Amygdala (tissue), 56 donors: ENCODE data around the gene ERC2.
A peak's percentile ranks its signal among the peaks of the same experiment; 100 is the strongest.

Experiments used
- DNase-seq, 56 donors: peaks; one replicate each; lab custom pipeline; 2025; lab: John Stamatoyannopoulos, UW

The ERC2 gene

DNA sequence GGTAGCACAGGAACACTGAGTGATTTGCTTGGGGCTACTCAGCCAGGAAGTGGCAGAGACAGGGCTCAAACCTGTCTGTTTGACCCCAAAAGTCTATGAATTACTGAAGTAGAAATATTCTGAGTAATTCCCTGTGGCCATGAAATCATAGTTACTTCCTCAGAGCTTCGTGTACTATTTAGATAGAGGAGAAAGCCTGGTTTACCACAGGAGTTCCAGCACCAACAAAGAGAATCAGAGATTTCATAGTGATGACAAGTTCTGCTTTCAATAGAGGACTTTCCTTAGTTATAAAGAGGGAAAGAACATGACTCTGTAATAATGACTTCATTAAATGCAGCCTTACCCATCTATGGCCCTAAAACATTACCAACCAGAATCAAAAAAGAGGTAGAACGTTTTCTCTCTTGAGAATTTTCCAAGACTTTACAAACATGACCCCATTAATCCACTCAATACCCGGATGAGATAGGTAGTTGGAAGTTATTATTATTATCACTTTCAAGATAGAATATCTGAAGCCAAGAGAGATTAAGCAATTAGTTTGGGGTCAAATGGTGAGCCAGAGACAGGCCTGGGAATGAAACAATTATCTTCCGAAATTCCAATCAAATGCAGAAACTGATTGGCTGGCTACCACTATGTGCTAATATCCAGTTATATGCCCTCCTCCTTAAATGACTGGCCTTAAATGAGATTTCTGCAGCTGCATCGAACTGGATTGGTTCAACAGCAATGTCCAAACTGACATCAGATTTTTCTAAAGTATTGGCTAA, 967.5 kb downstream of the ERC2 start:
- DNase-seq, result no peak

DNA sequence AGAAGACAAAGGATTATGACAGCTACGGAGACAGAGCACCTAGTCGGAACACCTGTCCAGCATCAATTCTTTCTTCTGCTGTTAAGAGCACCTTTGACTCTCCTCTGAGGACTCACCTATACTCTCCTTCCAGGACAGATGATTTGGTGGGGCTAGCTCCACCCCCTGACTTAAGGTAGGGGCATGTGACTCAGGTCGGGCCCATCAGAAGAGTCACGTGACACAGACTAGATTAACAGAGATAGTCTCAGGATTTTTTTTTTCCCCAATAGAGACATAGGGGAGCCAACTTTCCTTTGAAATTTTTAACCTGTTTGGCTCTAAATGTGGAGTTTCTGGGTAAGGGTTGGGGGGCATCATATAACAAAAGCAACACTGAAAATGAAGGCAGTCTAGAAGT, 969.7 kb downstream of the ERC2 start:
- DNase-seq, result no peak

DNA sequence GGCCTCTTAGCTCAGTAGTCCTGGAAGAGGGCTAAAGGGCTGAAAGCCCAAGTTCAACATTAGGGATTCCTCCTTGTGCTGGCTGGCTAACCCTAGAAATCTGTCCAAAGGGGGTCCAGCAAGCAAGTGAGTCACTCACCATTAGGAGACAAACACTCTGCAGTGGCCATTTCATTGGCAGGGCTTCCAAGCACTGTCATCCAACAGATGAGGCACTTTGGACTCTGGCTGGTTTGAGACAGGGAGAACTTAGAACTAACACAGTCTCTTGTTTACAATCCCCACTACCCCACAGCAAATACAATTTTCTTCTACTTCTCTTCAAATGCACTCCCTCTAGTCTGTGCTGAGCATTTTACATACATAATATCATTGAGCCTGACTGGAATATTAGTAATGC, 971.0 kb downstream of the ERC2 start:
- DNase-seq, result no peak

DNA sequence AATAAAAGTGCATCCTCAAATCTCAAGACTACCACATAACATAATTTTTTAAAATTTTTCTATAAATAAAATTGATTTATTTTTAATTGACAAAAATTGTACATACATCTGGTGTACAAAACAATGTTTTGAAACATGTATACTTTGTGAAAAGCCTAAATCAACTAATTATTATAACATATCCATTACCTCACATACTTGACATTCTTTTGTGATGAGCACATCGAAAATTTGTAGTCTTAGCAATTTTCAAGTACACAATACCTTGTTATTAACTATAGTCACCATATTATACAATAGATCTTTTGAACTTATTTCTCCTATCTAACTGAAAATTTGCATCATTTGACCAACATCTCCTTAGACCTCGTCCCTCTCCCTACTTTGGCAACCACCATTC, 973.3 kb downstream of the ERC2 start:
- no peak for DNase-seq

DNA sequence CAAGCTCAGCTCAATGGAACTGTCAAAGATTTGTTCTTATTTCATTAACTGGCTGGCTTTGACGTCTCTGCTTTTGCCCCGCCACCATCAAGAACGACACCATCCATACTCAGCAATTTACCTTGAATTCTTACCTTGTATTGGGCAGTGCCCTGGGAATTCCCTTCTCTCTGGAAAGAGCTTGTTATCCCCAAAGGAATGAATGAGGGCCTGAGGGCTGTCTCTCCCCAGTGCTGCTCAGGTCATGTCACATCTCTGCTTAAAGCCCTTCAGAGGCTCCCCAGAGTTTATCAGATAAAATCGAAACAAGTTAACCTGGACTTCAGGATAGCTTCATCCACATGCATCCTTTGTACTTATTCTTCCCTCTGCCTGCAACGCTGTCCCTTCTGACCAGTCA, 975.3 kb downstream of the ERC2 start:
- no peak for DNase-seq

DNA sequence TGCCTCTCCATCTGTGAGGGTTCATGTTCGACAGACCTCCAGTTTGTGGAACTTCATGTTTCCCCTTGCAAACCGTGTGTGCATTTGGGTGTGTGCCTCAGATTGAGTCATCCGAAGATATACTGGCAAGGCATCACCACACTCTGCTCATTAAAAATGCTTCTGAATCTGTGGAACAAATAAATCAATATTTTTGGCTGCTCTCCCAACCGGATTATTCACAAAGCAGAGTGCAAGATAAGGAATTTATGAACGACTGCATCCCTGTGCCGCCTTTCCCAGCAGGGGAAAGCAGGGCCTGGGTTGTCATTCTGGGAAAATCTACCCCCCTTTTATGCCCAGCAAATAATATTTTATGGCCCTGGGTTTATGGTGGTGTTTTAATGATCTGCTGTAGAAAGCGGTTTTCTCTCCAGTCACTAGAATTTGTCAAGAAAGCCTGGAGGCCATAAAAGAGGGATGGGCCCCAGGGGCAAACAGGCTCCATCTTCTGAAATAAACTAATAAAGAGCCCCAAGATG, 976.9 kb downstream of the ERC2 start:
- DNase-seq, result peak in 2 of 56 donors; percentile 24 to 34

DNA sequence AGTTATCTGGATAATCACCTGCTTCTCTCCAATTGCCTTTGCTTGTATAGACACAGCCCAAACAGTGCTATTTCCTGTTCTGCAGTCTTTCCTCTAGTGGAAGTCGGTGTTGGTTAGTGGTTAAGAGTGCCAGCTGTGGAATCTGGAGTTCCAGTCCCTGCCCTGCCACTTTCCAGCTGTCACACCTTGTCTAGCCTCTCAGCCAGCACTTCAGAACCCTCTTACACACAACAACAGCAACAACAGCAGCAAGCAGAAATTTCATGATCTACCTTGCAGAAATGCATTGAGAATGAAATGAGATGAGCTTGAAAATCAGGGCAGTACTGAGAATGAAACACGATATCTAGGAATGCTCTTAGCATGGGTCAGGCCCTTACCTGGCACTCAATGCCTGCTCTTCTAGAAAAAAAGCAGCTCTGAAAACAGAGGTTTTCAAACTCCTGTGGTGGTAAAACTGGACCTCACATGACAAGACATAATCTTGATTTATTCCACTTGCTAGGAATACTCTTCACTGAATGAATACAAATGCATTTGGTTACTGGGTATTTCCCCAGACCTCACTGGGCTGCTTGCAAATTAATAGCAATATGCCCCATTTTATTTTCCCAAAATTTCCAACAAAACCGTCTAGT, 977.9 kb downstream of the ERC2 start:
- DNase-seq, result no peak

DNA sequence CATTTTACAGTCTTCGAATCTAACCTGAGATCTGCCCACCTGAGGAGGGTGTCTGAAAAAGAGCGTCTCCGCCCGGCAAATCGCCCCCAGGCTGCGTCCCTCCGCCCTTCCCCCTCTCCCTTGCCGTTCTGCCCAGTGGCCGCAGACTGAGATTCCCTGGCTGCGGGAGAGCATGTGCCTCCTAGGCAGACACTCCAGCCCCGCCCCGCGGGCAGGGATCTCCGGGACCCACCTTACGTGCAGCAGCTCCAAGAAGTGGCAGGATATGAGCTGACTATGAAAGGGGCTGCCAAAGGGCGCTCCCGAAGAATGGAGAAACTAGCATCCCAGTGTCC, 978.5 kb downstream of the ERC2 start:
- no peak for DNase-seq

DNA sequence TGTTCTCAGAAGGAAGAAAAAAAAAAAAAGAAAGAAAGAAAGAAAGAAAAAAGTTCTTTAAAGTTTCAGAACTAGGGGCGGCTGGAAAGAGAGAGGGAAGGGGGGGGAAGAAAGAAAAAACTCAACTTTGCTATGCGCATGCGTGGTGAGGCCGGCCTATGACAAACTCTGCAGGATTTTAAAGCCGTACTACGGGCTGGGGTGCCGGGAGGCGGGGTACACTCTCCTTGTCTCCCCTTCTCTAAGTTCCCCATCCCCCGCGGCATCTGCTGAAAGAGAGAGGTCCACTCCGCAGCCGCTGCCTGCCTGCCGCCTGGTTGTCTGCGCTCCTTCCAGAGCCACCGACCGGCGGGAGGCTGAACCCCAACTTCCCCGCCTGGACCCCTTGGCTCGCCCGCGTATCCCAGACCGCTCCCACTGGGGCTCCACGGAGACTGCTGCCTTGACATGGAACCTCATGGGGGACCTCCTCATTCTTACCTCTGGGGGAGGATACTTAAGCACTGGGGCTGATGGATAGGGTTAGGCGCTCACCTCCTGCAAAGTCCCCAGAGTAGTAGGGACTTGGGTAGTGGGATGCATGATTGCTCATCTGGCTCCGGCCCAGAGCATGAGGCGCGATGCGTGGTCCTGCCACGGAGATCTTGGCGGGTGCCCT, 979.7 kb downstream of the ERC2 start:
- peak in 43 of 56 donors; percentile 11 to 74 (median 45) for DNase-seq

DNA sequence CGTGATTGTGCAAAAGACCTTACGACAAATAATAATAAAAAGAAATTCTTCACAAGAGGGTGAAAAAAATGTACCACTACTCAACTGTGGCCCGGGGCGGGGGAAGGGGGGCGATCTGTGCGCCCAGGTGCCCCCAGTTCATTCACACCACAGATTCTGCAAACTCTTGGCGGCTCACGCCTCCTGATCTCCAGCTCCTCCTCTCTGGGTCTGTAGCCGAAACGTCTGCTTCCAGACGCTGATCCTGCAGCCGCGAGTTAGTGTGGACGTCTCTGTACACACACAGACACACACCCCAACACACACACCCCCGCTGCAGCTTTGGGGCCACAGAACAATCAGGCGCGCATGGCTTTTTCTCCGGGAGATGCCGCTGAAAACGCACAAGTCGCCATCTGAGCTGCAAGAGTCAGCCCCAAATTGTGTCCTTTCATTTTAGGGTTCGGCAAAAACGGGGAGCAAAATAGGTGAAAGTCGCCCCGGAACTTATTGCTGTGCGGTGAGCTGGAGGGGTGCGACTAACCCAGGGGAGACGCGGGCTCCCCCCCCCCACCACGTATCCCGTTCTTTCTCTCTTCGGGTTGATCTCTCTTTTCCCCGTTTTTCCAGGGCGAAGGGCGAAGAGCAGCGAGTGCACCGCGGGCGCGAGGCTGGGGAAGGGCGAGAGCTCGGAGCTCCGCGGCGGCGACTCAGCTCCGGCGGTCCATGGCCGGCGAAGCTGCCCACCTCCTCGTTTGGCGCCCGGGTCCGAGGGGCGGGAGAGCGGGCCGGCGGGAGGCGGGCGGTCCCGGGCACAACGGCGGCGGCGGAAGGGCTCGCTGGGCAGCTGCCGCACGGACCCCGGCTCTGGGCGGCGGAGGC, 980.7 kb downstream of the ERC2 start:
- DNase-seq, result peak in 9 of 56 donors; percentile 21 to 56 (median 37)

DNA sequence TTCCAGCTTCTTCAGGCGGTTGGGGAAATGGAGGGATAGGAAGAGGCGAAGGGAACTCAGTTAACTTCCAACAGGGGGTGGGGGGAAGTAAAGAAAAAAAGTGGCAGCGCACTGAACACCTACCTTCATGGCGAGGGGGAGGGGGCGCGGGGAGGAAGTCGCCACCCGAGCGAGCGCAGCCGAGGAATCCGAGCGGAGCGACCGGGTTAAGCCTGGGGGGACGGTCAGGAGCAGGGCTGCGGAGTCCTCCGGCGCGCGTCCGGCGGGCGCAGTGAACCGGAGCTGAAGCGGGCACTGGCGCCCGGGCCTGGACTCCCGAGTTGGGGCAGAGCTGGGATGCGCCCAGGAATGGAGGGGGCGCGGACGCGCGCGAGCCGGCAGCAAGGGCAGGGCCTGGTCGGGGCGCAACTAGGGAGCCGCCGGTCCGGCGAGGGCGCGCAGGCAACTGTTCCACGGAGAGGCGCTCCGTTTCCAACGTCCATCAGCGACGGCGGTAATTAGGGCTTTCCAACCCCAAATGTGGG, 981.3 kb downstream of the ERC2 start, which contains the start of gene WNT5A:
WNT5A (minus strand) TSS at position 450 of the 524 bp plus-strand sequence; CDS start at position 129, 321 bp downstream.
- peak in 4 of 56 donors; percentile 19 to 51 (median 43) for DNase-seq

DNA sequence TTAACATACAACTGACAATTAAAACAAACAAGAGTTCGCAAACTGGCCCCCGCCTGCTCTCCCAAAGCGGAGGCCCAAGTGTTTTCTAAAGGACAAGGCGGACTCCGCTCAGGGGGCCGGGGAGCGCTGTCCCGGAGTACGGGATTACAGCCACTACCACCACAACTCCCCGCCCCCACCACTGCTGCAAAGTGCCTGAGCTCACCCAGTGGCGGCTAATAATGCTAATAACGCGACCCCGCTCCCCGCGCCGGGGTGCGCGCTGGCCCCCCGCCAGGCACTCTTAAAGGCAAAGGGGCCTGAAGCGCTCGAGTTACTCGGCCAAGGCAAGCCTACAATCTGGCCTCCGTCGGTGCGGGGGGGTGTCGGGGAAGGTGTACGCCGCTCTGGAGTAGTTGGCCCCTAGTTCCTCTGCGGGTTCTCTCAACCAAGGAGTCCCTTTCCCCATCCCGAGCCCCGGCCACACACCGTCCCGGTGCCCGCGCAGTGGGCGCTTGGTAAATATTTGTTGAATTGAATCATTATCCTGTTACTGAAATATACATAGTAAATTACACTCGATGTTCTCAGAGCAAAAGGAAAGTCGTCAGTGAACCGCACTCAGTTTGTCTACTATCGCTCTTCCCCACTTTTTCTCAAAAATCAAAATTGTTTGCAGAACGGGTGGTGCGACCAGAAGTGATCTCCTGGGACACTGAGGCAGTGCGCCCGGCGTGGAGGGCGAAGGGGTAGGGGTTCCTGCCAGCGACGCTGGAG, 982.0 kb downstream of the ERC2 start:
- peak in 21 of 56 donors; percentile 9 to 59 (median 27) for DNase-seq

DNA sequence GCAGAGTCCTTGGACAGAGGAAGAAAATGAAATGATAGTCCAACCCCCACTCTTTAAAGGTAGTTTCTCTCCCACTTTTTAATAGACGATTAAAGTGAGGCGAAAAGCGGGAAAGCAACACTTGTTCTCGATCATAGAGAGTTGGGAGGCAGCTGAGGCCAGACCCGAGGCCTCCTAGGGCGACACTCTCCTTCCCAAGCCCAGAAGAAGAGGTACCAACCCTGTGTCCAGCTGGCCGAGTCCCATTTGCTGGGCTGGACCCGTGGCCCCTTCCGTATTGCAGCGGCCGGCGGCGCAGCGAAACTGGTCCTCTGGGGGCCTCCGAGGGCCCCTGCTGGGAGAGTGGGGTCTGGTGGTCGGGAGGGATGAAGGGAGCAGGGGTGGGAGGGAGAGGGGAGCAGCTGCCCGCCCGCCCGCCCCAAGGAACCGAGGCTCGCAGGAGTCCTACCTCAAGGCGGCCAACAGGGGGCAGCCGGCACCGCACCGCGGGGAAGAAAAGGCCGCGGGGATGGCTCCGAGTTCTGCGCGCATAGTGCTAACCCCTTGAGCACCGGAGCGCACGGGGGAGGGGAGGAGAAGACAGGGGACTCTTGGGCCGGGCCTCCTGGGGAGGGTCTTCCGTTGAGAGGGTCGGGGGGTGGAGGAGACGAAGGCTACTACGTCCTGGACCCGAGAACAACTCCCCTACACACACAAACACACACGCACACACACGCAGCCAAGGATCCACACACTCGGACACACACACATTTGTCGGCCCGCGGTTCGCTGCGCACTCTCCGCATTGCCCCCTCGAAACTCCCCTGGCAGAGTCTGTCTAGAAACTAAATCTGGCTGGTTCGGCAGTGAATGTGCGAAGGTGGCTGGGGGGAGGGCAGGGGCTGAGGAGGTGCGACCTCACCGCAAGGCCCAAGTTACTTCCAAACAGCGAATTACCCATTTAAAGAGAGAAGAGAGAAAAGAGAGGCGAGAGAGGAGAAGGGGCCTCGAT, 983.2 kb downstream of the ERC2 start:
- peak in 48 of 56 donors; percentile 6 to 77 (median 50) for DNase-seq

DNA sequence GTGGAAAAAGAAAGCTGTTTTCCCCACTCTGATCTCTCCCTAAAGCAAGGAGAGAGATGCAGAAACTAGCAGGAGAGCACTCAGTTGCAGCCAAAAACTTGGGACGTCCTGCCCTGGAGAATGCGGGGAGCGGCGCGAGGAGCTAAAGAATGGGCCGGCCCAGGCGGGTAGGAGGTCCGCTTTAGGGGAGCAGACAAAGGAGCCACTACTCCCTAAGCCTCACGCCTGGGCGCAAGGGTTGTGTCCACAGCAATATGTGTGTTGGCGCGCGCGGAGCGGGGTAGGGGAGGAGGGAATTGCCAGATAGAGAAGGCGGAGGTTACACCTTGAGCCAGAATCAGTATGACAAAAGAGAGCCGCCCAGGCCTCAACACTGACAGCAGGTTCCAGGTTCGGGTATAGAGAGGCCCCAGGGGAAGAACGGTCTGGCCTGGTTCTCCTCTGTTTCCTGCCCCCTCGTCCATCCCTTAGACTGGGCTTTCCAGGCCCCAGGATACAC, 984.0 kb downstream of the ERC2 start:
- no peak for DNase-seq

DNA sequence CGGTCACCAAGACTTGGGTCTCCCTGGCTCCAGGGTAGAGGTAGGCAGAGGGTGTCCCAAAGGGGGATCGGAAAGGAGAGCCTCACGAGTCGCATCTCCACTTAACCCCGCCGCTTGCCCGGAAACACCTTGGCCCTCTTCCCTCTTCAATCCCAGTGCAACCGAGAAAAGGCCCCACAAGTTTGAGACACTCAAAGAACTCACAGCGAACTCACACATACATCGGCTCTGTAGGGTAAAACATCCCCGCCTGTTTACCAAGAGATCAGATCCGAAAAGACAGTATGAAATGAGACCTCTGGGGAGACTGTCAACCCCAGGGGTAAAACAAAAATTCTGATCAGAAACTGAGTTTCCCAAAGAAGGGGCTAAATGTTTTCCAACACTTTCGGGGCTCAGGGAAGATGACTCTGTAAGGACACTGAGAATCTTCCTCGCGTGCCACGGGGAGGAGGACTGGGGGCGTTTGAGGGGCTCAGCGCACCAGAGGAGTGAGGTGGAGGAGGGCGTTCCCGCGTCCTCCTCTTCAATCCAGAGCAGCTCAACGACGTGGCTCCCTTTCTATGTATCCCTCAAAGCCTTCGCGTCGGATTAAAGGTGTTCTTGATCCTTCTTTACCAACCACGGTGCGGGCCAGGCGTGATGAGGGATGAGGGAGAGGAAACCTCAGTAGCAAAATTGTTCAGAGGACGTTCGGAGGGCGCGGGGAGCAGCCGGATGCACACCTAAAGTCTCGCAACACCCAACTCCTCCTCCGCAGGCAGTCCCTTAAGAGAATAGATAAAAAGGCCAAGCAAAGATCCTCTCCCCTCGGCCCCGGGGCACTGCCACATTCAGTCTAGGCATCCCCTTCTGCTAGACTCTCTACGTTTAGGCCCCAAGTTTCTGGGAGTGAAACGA, 984.8 kb downstream of the ERC2 start:
- DNase-seq, result no peak

DNA sequence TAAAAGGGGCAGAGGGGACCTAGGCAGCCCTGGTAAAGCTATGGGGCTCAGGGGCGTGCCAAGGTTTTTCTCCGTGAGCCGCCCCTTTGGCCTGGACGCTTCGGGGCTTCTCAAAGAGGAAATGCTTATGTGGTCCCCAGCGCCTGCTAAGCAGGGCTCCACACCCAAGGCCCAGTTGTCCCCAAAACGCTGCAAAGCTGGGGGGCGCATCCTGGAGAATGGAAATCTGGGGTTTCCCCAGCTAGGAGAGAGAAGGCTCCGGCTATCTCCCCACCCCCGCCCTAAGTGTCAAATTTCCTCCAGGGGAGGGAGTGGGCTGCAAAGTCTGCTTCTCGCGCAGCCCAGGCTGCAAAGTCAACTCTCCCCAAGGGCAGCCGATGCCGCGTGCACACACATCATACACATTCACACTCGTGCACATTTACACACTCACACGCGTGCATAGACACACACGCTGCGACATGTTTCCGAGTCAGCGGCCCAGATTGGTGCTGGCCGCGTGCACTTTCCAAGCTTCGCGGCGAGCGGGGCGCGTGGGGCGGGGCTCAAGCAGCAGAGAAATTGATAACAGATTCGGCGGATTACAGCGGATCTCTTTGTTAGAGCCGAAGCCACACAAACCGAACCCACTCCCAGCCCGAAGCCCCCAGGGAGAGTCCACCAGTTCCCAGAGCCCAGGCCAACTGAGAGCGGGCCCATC, 985.6 kb downstream of the ERC2 start:
- DNase-seq, result no peak
